Amniotic epithelial cell (primary cell): ENCODE data around the gene ENPP4.
"Not testable (repeated sequence)": the region's sequence is repeated elsewhere in the genome, so short reads cannot be mapped to it uniquely, and the experiment has no call there.

Experiments used
- DNase-seq: peaks from one replicate; pipeline ENCODE4 v3.0.0-alpha.2; 2010; ENCODE audit warnings: low read depth

Gene ENPP4

DNA sequence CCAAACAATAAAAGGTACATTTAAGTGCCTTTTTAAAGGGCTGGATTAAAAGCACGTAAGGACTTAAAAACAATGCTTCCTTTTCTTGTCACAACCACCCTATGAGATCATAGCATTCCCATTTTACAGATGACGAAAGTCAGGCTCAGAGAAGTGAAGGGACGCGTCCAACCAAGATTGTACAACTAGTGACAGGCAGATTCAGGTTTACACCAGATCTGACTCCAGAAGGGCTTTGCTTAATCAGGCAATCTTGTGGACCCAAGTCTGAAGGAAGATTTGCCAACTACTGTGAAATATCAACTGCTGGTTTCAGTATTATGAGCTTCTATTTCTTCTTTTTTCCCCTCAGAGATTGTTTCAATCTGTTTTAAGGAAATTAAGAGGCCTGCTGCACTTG, 877 bp downstream of the ENPP4 start:
- no peak for DNase-seq

DNA sequence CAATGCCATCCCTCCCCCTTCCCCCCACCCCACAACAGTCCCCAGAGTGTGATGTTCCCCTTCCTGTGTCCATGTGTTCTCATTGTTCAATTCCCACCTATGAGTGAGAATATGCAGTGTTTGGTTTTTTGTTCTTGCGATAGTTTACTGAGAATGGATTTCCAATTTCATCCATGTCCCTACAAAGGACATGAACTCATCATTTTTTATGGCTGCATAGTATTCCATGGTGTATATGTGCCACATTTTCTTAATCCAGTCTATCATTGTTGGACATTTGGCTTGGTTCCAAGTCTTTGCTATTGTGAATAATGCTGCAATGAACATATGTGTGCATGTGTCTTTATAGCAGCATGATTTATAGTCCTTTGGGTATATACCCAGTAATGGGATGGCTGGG, 1.5 kb downstream of the ENPP4 start:
- not testable (repeated sequence) for DNase-seq

DNA sequence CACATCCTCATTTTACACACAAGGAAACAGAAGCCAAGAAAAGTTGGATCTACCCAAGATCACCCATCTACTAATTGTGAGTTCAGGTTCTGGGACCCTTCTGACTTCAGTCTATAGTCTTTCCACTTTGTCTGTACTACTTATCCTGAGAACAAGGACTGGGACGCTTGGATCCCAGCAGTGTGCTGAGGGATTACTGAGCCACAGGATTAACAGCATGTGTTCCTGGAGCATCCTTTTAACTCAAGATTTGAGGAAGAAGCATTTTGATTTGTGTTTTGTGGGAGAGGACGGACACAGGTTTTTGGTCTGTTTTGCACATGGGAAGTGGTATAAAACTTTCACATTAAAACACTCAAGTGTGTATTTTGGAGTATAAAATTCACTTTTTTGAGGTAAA, 4.4 kb downstream of the ENPP4 start:
- no peak for DNase-seq

DNA sequence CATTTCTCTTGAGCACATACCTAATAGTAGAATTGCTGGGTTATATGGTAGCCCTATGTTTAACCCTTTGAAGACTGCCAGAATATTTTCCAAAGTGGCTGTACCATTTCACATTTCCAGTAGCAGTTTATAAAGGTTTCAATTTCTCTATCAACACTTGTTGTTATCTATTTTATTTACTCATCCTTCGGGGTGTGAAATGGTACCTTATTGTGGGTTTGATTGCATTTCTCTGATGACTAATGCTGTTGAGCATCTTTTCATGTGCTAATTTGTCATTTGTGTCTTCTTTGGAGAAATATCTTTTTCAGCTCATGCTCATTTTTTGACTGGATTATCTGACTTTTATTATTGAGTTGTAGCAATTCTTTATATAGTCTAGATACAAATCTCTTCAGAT, 5.4 kb downstream of the ENPP4 start:
- no peak for DNase-seq

DNA sequence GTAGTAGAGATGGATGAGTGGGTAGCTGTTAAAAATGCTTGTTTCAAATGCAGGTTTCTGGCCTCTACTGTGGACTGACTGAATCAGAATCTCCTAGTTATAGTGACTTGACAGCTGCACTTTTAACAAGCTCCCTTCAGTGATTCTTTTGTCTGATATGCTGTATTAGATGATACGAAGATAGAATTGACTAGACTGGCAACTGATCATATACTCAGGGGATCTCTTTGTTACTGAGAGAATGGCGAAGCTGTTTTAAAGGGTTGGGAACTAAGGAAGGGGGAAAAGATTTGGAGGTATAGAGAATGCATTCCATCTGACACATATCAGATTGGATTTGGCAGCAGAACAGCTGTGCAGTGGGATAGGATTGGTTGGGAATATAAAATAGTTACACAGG, 7.0 kb downstream of the ENPP4 start:
- no peak for DNase-seq

DNA sequence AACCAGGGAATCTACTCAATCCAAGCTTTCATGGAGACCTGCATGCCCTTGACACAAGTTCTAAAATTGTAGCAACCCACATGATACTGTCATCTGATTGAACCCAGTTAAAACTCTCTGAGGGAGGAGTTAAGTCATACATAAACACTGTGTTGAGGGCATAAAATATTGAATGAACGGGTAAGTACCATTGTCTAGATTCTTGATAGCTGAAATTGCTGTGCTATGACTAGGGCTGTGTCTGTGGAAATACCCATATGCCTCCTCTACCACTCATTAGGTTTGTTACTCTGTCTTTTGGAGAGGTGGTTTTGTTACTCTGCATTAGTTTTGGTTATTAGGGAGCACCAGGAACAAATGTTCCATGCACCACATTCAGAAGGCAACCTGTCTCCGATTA, 7.6 kb downstream of the ENPP4 start:
- no peak for DNase-seq

DNA sequence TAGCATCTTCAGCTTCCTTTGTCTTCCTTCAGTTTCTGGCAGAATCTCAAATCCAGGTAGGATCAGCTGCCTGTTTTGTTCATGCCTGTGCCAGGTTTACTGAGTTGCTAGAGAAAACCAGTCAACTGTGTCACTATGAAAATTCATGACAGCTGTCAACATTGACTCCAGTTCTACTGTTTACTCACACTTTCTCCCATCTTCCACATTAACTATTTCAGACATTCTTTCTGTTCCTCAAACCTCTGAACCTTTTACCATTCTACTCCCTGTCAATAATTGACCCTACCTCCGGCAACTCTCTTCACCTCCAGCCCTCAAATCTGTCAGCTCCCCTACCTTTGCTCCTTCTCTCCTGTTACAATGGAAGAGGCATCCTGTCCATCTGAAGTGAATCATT, 8.5 kb downstream of the ENPP4 start:
- no peak for DNase-seq

DNA sequence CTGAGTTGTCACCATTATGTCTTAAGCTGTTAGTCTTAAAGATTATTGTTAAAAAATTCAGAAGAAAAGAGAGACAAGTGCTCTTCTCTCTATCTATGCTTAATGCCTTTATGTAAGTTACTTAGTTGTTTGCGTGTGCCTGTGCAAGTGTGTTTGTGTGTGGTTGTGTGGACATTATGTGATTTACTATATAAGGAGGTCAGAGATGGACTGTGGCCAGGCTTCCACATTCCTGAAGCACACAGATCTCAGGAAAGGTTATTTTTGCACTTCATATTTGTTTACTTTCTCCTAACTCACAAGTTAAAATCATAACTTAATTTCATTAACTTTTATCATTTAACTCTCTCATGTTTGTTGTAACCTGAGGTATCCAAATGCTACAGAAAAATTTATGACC, 14.5 kb downstream of the ENPP4 start:
- DNase-seq, result peak; percentile 13

DNA sequence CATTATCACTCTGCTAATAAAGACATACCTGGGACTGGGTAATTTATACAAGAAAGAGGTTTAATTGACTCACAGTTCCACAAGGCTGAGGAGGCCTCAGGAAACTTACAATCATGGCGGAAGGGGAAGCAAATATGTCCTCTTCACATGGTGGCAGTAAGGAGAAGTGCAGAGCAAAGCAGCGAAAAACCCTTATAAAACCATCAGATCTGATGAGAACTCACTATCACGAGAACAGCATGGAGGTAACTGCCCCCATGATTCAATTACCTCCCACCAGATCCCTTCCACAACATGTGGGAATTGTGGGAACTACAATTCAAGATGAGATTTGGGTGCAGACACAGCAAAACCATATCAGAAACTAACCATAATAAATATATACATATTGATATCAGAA, 19.3 kb downstream of the ENPP4 start:
- not testable (repeated sequence) for DNase-seq

DNA sequence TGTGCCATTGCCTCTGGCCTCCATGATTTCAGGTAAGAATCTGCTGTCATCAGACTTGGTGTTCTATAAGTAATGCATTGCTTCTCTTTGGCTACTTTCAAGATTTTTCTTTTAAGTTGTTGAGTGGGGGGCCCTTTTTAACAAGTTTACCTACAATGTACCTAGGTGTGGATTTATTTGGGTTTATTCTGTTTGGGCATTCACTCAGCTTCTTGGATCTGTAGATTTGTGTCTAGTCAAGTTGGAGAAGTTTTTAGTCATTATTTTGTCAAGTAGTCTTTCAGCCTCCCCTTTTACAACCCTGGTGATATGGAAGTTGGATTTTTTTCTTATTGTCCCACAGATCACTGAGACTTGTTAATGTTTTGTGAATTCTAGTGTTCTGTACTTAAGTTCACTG, 26.9 kb downstream of the ENPP4 start:
- DNase-seq, result no peak

DNA sequence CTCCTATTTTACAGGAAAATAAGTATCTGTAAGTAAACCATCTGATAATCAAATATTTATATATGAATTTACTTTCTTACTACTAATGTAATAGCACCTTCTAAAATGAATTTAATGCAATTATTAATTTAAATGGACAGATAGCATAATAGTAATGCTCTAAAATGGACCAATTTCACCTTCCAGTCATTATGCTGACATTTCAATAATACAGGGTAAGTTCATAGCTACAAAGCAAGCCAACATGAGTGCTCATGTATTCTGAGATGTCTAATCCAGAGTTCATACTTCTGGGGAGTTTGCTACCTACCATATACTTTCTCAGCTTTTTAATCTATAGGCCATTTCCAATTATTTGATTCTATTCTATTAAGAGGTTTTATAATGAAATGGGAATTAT, 29.4 kb downstream of the ENPP4 start:
- no peak for DNase-seq

DNA sequence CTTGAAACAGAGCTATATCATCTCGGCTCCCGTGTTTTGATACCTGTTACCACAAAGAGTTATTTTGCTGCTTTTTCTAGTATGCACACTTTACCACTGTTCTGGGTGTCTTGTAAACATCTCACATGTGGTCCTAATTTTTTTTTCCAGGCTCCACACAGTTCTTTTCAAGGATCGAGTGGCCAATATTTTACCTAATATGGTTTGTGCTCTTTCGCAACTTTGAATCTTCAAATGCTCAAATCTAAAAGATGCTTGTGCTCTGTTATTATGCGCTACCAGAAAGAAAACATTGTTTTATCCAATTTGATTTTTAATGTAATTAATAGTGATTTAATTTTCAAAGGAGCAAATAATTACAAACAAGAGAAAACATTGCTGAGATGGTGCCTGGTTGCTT, 30.3 kb downstream of the ENPP4 start:
- no peak for DNase-seq

DNA sequence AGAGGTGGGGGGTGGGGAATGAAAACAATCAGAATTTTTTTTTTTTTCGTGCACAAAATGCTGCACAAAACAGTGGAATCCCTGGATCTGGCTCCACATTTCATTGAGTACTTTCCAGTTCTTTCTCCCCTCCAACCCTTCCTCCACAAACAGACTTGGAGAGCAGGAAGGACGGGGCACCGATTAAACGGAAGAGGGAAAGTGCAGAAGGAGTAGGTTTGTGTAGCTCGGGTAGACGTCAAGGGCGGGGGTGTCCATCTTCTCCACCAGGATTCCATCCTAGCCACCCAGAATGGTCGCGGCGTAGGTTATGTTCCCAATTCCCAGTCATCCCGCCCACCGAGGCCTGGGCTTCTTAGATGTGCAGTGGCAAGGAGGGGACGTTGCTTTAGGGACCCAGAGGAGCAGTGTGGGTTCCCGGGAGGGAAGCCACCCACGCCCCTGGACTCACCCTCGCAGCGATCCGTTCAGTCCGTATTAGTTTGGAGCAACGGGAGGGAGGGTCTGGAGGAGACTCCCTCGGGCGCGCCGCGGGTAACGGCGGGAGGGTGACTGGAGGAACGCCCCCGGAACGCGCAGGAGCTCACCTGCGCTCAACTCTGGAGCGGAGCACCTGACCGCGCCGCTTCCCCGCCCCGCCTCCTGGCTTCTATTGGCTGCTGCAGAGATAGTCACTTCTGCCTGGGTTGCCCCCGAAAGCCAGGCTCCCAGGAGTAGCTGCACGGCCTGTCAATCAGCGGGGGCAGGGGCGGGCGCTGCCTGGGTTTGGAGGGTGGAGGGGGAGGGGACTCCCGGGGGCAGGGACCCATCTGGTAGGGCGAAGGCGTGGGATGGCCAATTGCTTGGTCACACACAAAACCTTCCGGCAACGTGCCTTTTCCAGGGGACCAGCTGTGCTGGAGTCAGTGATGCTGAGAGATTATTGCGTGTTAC, 40.8 kb downstream of the ENPP4 start, which contains the start of gene ENPP5:
ENPP5 (minus strand) TSS at position 624 of the 933 bp plus-strand sequence. CDS start 2,718 bp downstream, outside the sequence.
- DNase-seq, result peak; percentile 13

DNA sequence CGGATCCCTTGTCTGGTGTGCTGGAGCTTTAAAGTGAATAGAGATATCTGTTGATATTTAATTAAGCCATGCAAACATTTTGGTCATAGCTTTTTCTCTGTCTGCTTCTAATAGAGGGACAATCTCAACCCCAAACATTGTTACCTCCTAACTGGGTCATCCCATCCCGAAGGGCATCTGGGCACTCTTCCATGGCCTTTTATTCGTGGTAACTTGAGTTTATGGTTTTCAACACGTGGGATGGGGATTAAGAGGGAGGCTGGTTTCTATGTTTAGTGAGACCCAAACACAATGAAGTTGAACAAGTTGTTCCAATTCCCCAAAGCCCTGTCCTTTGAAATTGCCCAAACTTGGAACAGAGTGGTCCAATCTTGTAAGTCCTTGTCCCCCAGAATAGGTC, 42.4 kb downstream of the ENPP4 start:
- no peak for DNase-seq

DNA sequence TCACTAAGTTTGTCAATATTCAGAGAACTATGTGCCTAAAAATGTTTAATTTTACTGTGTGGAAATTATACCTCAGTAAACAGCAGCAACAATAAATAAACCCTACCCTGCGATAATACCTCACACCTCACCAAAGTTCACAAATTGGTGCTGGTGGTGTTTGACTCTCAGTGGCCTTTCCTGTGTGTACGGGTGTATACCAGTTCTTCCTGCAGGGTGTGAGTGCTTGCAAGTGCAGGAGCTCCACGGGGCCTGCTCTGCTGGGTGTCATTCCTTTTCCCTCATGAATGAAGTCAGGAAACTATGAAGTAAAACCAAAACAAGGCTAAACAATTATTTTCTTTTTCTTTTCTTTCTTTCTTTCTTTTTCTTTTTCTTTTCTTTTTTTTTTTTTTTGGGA, 45.1 kb downstream of the ENPP4 start:
- no peak for DNase-seq

DNA sequence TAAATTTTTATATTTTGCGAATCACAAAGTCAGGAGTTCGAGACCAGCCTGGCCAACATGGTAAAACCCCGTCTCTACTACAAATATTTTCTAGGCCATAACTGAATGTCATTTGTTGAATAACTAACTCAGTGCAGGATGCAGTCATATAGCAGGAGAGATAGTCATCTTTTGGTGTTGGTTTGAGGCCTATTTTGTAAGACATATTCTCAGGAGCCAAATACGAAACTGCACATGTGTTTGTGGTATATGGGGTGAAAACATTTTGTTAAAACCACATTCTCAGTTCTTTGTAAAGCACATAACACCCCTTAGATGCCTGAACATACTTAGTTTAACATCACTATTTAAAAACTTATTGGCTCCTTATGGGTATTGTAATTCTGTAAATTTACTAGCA, 45.7 kb downstream of the ENPP4 start:
- no peak for DNase-seq

DNA sequence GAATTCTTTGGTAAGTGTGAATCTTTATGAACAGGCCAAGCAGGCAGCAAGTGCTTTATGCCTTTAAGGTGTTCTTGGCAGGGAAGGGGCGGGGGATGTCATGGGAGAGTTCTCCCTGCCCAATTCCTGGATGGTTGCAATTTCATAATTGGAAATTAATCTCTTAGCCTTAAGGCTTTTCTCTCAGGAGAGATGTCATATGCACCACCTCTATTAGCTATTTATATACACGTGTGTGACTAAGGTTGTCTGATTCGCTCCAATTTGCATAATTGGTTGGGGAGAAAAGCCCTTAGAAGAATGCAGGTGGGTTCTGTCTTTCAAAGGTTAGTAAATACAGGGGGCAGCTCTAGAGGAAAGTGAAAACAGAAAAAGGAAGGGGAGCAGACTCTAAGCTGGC, 46.2 kb downstream of the ENPP4 start:
- DNase-seq, result no peak

DNA sequence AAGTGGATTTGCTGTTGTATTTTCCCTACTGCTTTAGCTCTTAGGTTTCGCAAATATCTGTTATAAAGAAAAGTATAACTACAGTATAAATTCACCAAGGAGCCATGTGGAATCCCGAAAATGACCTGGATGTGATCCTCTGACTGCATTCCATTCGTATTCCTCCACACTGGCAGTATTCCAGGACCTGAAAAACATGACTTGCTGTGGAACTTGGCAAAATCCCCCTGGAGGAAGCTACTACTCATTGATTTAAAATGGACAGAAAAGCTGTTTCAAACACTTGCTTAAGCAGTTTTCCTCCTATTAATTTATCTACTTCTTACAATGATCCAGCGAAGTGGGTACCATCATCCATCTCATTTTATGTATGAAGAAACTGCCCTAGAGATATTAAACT, 54.3 kb downstream of the ENPP4 start:
- peak; percentile 81 for DNase-seq

DNA sequence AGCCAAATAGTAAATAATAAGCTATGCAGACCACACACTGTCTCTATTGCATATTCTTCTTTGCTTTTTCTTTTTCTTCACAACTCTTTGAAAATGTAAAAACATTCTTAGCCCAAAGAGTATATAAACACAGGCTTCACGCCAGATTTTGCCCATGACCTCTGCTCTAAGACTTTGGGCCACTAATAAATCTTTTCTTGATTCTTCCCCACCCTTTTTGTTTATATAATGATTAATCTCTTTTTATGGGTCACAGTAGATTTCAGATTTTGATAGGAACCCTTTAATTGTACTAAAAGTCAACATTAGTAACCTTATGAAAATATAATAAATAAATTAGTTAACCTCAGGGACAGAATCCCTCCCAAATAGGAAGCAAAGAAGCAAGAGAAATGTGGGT, 56.8 kb downstream of the ENPP4 start:
- no peak for DNase-seq

DNA sequence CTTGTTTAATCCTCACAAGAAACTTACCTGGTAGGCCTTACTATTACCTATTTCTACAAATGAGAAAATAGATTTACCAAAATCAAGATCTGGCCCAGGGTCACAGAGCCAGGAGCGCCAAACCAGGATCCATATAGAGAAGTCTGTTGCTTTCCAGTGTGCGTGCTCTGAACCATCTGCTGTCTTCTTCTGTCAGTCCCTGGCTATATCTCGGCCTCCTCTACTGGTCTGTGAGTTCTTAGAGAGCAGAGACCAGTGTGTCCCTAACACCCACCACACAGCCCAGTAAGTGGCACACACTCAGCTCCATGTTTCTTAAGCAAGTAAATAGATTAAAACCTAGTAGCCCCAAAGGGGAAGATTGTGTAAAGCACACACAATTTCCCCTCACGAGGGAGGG, 59.9 kb downstream of the ENPP4 start:
- no peak for DNase-seq

DNA sequence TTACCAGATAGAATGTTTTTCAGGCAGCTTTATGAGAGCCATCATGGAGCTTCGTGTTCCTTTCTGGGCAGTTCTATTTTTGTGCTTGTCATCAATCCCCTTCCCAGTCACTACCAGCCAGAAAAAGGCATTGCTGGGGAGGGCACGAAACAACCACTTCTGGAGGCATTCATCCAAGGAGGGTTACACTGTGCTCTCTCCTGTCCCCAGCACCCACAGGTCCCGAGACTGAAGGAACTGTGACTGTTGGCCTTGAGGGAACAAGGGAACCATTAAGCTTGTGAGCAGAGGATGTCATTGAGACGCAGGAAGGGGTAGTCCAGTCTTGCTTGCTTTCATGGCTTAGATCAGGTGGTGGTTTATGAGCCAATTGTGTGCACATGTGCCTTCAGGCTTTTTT, 61.1 kb downstream of the ENPP4 start:
- DNase-seq, result no peak

DNA sequence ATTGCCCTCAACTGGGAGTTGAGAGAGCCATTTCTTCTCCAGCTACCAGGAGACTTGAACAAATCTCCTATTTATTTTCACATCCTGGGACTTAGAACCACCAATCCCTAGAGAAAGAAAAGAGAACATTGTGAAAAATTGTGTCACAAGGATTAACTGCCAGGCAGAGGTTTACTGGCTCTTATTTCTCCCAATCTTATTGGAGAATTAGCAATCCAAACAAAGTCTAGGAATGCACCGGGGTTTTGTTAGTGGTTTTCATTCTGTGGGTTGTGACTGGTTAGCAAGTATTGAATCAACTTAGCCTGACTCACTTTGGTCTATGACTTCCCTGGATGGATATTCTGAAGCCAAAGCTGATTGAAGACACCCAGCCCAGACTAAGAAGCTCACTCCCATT, 62.2 kb downstream of the ENPP4 start:
- peak; percentile 93 for DNase-seq
